GM19463 (cell line): ENCODE measurements around the gene ANKRD36.
"Not testable (repeated sequence)": the region's sequence is repeated elsewhere in the genome, so short reads cannot be mapped to it uniquely, and the experiment has no call there.

Source experiments
- ATAC-seq: cut with Tn5 transposase; IDR thresholded peaks from one replicate; pipeline ENCODE4 v1.9.1; 2021; ENCODE audit warnings: mild to moderate bottlenecking, moderate library complexity; ENCODE audit not compliant: unreplicated experiment

The ANKRD36 gene

GRCh38 chr2:97268075-97268591 is 155.2 kb downstream of the ANKRD36 start:
- not testable (repeated sequence) for ATAC-seq

DNA sequence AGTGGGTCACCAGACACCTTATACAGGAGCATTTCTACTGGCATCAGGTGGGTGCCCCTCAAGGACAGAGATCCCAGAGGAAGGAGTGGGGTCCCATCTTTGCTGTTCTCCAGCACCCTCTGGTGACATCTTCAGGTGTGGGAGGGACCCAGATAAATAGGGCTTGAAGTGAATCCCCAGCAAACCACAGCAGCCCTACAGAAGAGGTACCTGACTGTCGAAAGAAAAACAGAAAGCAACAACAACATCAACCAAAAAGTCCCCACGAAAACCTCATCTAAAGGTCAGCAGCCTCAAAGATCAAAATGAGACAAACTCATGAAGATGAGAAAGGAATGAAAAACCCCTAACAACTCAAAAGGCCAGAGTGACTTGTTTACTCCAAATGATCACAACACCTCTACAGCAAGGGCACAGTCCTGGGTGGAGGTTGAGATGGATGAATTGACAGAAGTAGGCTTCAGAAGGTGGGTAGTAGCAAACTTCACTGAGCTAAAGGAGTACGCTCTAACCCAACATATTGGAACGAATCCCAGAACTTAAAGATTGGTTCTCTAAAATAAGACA is 163.4 kb downstream of the ANKRD36 start:
- ATAC-seq = not testable (repeated sequence)

DNA sequence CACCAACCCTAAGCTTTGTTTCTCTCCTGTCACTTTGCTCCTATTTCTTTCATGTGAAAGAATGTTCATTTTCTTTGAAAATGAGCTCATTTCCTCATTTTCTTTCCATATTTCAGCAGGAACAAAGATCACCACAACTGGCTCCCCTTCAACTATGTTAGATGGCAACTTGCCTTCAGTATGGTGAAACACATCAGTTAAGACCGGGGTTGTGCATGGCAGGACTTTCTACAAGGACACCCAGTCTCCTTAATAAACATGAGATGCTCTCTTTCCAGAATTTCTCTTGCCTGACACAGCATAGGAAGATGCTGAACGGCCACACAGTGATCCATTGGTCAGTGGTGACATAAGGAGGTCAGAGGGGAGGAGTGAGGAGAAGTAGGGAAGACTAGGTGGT is 172.2 kb downstream of the ANKRD36 start:
- ATAC-seq = not testable (repeated sequence)

DNA sequence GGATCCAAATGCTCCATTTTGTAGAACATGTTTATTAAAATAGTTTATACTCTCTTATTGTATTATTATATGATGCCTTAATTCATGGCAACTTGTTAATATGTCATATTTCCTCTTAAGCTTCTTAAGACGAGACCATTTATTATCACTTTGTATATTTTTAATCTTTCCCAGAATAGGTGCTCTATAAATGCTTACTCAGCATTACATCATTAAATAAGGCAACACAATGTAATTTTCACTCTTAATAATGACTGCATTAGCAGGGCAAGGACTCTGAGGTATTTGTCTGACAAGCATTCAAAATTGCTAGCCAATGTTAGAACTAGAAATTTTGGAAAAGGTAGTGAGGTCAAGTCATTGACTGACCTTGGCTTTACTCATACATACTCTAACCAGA is 180.7 kb downstream of the ANKRD36 start:
- ATAC-seq = not testable (repeated sequence)
